Stimulated activated effector memory CD8-positive, alpha-beta T cell treated with anti-CD3 and anti-CD28 coated beads, Interleukin-12 subunit alpha, Interleukin-12 subunit beta, amount 100 ng/mL, for 72 hours (primary cell): ENCODE results near the gene UACA.
"Not testable (repeated sequence)": the region's sequence is repeated elsewhere in the genome, so short reads cannot be mapped to it uniquely, and the experiment has no call there.

ENCODE experiments used
- ATAC-seq: fragments of 150-1000 bp; cut with Tn5 transposase; 2 replicates; pipeline ENCODE4 v1.10.0; 2021
- DNase-seq, 2 donors: peaks; one replicate each; pipeline ENCODE4 v3.0.0; 2021 to 2022; ENCODE audit warnings: low spot score in 2 of 2
- H3K27ac Mint-ChIP-seq: one replicate; pipeline ENCODE4 v1.8.0; 2022; ENCODE audit warnings: mild to moderate bottlenecking, mixed read lengths
- H3K36me3 Mint-ChIP-seq: one replicate; pipeline ENCODE4 v1.8.0; 2022; ENCODE audit warnings: mild to moderate bottlenecking, mixed read lengths
- H3K4me1 Mint-ChIP-seq: one replicate; pipeline ENCODE4 v1.8.0; 2022; ENCODE audit warnings: mixed read lengths
- H3K4me3 Mint-ChIP-seq: one replicate; pipeline ENCODE4 v1.8.0; 2022; ENCODE audit warnings: mild to moderate bottlenecking, mixed read lengths
- H3K9me3 Mint-ChIP-seq: one replicate; pipeline ENCODE4 v1.8.0; 2022; ENCODE audit warnings: mixed read lengths

Gene UACA

DNA sequence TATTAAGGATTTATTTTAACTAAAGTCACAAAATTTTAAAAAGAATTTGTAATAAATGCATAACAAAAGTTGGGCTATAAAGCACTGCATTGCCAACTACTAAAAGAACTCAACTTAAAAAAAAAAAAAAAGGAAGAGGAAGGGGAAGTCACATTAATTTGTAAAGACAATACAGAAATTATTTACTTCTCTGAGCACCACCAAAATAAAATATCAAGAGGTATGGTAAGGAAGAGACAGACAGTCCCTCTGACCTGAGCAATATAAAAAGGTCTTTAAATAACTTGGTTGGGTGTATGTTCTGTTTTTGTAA lies 83.5 kb downstream of the UACA start:
- DNase-seq (no peak), ATAC-seq (no peak)
- H3K4me1 Mint-ChIP-seq = no peaks in the 10 kb centered on the region
- H3K27ac Mint-ChIP-seq = no peak overlapping the region
- H3K4me3 Mint-ChIP-seq = no peak overlapping the region
- no peaks in the 10 kb centered on the region for H3K9me3 Mint-ChIP-seq
- no peaks in the 10 kb centered on the region for H3K36me3 Mint-ChIP-seq

- H3K9me3 Mint-ChIP-seq = no peaks in the 10 kb centered on the region
- DNase-seq (no peak), ATAC-seq (peak; percentile 75)
- H3K27ac Mint-ChIP-seq = no peak overlapping the region
- peaks cover 9% of the 10 kb centered on the region for H3K4me1 Mint-ChIP-seq
- no peak overlapping the region for H3K4me3 Mint-ChIP-seq
- no peaks in the 10 kb centered on the region for H3K36me3 Mint-ChIP-seq
These were observed 91.3 kb downstream of the UACA start for GRCh38 chr15:70672081-70672480.

DNA sequence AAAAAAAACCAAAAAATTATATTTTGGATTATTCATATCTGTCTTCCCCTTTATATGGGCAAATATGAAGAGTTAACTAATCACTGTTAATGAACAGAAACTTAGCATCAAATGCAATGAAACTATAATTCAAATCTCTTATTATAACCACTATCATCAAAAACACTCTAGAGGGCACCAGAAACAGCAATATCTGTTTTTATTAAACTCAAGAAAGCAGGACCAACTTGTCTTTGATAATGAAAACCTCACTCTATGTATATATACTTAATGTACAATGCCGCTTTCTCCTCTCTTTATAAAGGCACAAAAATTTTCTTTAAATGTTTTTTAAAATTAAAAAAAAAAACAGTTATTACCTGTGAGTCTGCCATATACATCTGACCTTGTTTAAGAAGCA lies 92.7 kb downstream of the UACA start:
- no peak overlapping the region for H3K27ac Mint-ChIP-seq
- H3K4me3 Mint-ChIP-seq = no peak overlapping the region
- no peaks in the 10 kb centered on the region for H3K9me3 Mint-ChIP-seq
- ATAC-seq = no peak
- H3K4me1 Mint-ChIP-seq = peaks cover 9% of the 10 kb centered on the region
- DNase-seq = no peak
- no peaks in the 10 kb centered on the region for H3K36me3 Mint-ChIP-seq

- H3K36me3 Mint-ChIP-seq = no peaks in the 10 kb centered on the region
- DNase-seq (no peak), ATAC-seq (no peak)
- no peak overlapping the region for H3K27ac Mint-ChIP-seq
- no peak overlapping the region for H3K4me3 Mint-ChIP-seq
- no peaks in the 10 kb centered on the region for H3K9me3 Mint-ChIP-seq
- H3K4me1 Mint-ChIP-seq = peaks cover 9% of the 10 kb centered on the region
These were observed 93.2 kb downstream of the UACA start for GRCh38 chr15:70669966-70670658.

DNA sequence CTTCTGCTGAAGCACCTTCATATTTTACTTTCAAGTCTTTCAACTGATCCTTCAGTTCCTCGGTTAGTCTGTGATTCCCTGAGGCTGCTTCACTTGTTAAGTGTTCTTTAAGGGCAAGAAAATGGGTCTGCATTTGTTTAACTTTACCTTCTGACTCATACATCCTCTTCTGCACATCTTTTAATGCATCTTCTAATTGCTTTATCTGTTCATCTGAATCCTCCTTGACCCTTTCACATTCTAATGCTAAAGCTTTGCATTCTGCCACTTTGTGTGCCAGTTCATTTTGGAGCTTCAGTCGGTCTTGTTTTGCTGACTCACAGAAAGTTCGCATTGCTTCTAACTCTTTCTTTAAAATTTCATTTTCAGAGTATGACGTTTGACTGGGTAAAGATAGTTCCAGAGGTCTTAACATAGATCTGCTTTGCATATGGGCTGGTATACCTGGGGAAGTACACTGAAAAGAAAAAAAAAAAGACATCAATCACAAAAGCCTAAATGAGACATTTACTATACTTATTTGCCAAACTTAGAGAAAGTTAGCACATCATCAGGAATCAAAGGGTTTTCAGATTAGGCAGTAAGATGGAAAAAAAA lies 94.3 kb downstream of the UACA start:
- Mint-ChIP-seq H3K9me3 (no peaks in the 10 kb centered on the region), H3K4me1 (peaks cover 9% of the 10 kb centered on the region), H3K36me3 (no peaks in the 10 kb centered on the region), H3K27ac (no peak overlapping the region), H3K4me3 (no peak overlapping the region)
- no peak for ATAC-seq
- DNase-seq = no peak

GRCh38 chr15:70665599-70665998 lies 97.8 kb downstream of the UACA start:
- Mint-ChIP-seq H3K36me3 (no peaks in the 10 kb centered on the region), H3K4me3 (no peak overlapping the region), H3K4me1 (no peaks in the 10 kb centered on the region), H3K9me3 (no peaks in the 10 kb centered on the region), H3K27ac (no peak overlapping the region)
- no peak for DNase-seq
- no peak for ATAC-seq

DNA sequence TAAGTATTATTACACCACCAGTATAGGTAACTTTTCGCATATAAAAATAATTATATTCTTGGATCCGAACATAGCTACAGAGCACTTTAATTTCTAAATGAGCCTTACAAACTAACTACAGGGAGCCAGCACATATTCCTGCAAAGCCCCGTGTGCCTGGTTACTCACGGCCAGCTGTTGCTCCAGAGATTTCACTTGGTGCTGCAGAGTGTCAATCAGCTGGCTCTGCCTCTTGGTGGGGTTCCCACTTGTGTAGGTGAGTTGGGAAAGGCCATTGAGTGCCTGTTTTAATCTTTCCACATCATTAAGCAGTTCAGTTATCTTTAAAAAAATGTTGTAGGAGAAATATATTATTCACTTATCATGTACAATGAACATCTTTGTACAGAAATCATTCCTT lies 98.9 kb downstream of the UACA start:
- Mint-ChIP-seq H3K4me1 (no peaks in the 10 kb centered on the region), H3K27ac (no peak overlapping the region), H3K4me3 (no peak overlapping the region), H3K9me3 (no peaks in the 10 kb centered on the region), H3K36me3 (no peaks in the 10 kb centered on the region)
- DNase-seq (no peak), ATAC-seq (no peak)

DNA sequence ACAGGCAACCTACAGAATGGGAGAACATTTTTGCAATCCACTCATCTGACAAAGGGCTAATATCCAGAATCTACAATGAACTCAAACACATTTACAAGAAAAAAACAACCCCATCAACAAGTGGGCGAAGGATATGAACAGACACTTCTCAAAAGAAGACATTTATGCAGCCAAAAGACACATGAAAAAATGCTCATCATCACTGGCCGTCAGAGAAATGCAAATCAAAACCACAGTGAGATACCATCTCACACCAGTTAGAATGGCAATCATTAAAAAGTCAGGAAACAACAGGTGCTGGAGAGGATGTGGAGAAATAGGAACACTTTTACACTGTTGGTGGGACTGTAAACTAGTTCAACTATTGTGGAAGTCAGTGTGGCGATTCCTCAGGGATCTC lies 100.3 kb downstream of the UACA start:
- not testable (repeated sequence) for DNase-seq, H3K27ac Mint-ChIP-seq, H3K4me1 Mint-ChIP-seq, H3K36me3 Mint-ChIP-seq, H3K4me3 Mint-ChIP-seq, ATAC-seq, H3K9me3 Mint-ChIP-seq

DNA sequence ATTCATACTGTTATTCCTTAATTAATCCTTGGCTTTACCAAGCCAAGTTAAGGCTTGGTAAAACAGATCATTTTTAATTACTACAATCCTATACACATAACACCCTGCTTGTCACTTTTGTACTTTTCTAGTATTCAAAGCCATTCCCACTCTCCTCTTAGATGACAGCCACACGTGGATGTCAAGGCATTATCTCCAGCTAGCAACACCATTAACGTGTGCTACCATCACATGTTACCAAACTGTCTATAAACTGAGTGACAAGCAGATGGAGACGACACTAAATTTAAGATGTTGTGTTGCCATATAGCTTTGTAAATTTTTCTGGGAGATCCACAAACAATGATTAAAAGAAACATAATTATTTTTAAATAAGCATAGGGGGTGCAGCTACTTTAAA lies 103.7 kb downstream of the UACA start:
- Mint-ChIP-seq H3K4me3 (no peak overlapping the region), H3K4me1 (no peaks in the 10 kb centered on the region), H3K9me3 (no peaks in the 10 kb centered on the region), H3K27ac (no peak overlapping the region), H3K36me3 (no peaks in the 10 kb centered on the region)
- DNase-seq (no peak), ATAC-seq (no peak)

DNA sequence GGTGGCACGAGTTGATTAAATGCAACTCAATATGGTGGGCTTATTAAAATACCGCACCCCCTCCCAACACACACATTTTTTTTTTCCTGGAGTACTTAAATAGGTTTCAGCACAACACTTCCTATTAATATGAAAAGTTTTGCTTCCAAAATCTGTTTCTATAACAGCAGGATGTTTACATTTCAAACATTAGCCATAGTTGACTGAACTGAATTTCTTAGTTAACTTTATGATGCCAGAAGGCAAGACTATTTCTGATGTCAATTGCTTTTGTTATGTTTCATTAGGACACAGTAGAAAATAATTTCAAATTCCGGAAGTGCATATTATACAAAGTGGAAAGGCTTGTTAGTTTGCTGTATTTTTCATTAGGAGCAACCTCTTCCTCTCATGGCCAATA lies 104.7 kb downstream of the UACA start:
- H3K9me3 Mint-ChIP-seq = no peaks in the 10 kb centered on the region
- ATAC-seq (no peak), DNase-seq (no peak)
- H3K4me3 Mint-ChIP-seq = no peak overlapping the region
- H3K27ac Mint-ChIP-seq = no peak overlapping the region
- no peaks in the 10 kb centered on the region for H3K4me1 Mint-ChIP-seq
- H3K36me3 Mint-ChIP-seq = no peaks in the 10 kb centered on the region

GRCh38 chr15:70653426-70653825 lies 109.9 kb downstream of the UACA start:
- no peaks in the 10 kb centered on the region for H3K9me3 Mint-ChIP-seq
- no peak overlapping the region for H3K27ac Mint-ChIP-seq
- H3K36me3 Mint-ChIP-seq = no peaks in the 10 kb centered on the region
- H3K4me3 Mint-ChIP-seq = no peak overlapping the region
- DNase-seq (no peak), ATAC-seq (no peak)
- no peaks in the 10 kb centered on the region for H3K4me1 Mint-ChIP-seq

- Mint-ChIP-seq H3K36me3 (no peaks in the 10 kb centered on the region), H3K27ac (no peak overlapping the region), H3K4me3 (no peak overlapping the region), H3K9me3 (no peaks in the 10 kb centered on the region), H3K4me1 (no peaks in the 10 kb centered on the region)
- ATAC-seq (no peak), DNase-seq (no peak)
These were observed 111.0 kb downstream of the UACA start for GRCh38 chr15:70652341-70652740.

- Mint-ChIP-seq H3K4me1 (no peaks in the 10 kb centered on the region), H3K27ac (no peak overlapping the region), H3K4me3 (no peak overlapping the region), H3K9me3 (no peaks in the 10 kb centered on the region), H3K36me3 (no peaks in the 10 kb centered on the region)
- no peak for DNase-seq
- no peak for ATAC-seq
These were observed 112.0 kb downstream of the UACA start for GRCh38 chr15:70651303-70651845.

DNA sequence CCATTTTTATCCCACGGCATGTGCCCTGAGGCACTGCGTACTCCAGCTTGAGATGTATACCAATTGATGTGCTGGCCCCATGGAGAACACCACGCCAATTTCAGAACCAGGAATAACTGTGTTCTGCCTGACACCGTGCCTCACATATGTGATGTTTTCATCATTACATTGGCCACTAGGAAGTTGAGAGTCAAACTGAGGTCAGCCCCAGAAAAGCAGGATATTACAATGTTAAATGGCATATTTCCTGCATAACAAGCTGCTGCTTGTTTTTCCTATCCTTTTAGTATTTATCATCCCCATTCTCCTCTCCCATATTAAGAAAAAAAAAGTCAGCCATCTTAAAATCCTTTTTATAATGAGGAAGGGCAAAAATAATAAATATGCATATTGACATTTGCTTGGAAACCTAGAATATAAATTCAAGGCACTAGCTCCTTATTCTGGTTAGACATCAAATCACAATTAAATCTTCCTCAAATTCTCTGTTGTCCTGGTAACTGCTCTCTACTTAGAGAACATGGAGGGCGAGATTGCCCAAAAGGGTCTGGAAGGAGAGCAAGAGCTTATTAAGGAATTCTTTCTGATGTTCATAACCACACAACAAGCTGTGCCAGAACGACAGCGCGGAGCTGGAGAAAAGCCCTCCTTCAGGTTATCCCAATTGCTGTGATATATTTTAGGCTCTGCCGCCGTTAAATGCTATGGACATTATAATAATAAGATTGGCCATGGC lies 112.6 kb downstream of the UACA start:
- Mint-ChIP-seq H3K4me1 (no peaks in the 10 kb centered on the region), H3K4me3 (no peak overlapping the region), H3K27ac (no peak overlapping the region), H3K9me3 (no peaks in the 10 kb centered on the region), H3K36me3 (no peaks in the 10 kb centered on the region)
- ATAC-seq (no peak), DNase-seq (no peak)

DNA sequence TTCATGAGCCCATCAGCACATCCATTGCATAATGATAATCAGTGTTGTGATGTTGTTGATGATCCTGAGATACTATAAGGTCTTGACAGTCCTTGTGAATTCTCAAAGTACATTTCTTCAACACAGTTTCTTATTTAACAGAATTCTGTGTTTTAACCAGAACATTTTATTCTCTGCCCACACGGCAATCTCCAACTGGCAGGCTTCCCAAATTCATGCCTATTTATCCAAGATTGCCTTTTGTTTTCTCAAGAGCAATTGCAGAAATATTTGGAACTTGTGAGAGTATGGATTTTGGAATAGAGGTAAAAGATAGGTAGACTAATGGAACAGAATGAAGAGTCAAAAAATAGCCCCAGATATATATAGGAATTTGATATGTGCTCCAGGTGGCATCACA lies 116.0 kb downstream of the UACA start:
- Mint-ChIP-seq H3K9me3 (no peaks in the 10 kb centered on the region), H3K4me3 (no peak overlapping the region), H3K36me3 (no peaks in the 10 kb centered on the region), H3K27ac (no peak overlapping the region), H3K4me1 (no peaks in the 10 kb centered on the region)
- ATAC-seq (no peak), DNase-seq (no peak)

- no peak for ATAC-seq
- Mint-ChIP-seq H3K27ac (no peak overlapping the region), H3K4me3 (no peak overlapping the region), H3K4me1 (no peaks in the 10 kb centered on the region), H3K9me3 (no peaks in the 10 kb centered on the region), H3K36me3 (no peaks in the 10 kb centered on the region)
- DNase-seq = no peak
These were observed 117.2 kb downstream of the UACA start for GRCh38 chr15:70646169-70646568.
